GM12801 (cell line): Measurements from ENCODE around the gene OPHN1.

Experiments
- TF ChIP-seq, protein P1 (sequence below): IDR thresholded peaks from one replicate; pipeline ENCODE4 v1.5.1; 2011; ENCODE audit warnings: control low read depth; ENCODE audit not compliant: insufficient read length; ENCODE audit errors: extremely low read depth

OPHN1 gene

DNA sequence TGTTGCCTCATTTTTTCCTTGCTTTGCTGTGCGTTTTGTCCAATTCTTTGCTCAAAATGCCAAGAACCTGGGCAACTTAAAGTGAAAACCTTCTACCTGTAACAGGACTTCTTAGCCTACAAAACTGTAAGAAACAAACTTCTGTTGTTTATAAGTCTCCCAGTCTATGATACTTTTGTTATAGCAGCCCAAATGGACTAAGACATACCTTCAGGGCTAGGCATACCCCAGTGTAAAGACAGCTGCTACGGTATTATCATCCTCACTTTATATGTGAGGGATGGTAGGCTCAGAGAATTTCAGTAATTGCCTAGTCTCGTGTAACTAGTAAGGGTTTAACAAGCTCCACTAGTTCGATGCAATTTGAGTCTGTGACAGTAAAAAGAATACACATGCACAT lies 6.0 kb upstream of the OPHN1 start:
- TF ChIP-seq, protein P1, sequence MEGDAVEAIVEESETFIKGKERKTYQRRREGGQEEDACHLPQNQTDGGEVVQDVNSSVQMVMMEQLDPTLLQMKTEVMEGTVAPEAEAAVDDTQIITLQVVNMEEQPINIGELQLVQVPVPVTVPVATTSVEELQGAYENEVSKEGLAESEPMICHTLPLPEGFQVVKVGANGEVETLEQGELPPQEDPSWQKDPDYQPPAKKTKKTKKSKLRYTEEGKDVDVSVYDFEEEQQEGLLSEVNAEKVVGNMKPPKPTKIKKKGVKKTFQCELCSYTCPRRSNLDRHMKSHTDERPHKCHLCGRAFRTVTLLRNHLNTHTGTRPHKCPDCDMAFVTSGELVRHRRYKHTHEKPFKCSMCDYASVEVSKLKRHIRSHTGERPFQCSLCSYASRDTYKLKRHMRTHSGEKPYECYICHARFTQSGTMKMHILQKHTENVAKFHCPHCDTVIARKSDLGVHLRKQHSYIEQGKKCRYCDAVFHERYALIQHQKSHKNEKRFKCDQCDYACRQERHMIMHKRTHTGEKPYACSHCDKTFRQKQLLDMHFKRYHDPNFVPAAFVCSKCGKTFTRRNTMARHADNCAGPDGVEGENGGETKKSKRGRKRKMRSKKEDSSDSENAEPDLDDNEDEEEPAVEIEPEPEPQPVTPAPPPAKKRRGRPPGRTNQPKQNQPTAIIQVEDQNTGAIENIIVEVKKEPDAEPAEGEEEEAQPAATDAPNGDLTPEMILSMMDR: no peak

DNA sequence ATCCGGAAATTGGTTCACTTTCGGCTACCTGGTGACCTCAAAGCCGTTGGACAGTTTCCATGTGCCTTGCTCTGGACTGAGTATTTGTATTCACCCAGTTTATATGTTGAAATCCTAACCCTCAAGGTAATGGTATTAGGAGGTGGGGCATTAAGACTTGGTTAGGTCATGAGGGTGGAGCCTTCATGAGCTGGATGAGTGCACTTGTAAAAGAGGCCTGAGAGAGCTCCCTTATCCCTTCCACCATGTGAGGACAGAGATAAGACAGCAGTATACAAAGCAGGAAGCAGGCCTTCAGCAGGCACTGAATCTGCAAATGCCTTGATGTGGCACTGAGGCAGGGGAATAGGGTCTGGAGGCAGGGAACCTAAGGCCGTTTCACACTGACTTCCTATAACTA lies 5.3 kb upstream of the OPHN1 start:
- TF ChIP-seq, protein P1: no peak

DNA sequence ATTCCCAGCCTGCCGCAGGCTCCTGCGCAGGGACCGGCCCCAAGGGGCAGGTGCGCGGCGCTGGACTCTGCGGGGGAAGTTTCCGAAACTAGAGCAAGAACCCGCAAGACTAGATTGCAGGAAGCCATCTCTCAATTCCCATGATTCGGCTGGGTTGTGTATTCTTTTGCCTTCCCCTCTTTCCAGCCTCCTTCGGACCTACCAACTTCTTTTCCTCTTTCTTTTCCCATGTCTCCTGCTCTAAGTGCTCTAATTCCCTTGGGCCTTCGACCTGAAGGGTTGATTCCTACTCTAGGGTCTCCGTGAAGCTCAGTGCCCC lies 645 bp upstream of the OPHN1 start:
- TF ChIP-seq, protein P1: no peak

DNA sequence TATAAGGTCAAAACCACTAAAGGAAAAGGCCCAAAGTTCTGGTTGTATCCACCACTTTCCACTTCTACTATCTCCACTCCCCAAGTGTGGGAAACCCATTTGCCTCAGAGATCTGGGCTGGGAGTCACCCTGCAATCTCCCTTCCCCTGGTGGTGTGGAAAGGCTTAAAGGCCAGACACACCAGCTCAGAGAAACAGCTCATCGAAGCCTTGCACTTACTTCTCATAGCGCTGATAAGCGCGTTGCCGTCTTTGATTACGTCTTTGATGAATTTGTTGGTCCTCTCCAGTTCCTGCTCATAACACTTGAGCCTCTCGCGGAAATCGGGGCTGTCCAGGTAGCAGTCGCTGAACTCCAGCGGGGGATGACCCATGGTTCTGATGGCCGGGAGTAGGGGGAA lies 647 bp downstream of the OPHN1 start:
- TF ChIP-seq, protein P1: no peak

DNA sequence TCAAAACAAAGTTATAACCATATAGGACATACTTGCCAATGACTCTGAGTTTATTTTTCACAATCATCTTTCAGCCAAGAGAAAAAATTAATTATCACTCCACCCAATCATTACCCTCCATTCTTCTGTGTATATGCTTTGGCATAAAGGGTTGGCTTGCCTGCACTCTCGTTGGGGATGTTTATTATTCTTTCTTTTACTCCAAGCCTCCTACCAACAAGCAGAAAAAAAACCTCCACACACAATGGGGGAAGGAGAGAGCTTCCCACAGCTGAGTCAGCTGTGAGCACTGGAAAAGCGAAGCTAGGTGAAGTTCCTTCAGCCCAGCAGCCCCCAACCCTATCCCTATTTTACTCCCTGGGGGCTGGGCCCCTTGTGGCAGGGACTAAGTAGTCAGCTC lies 1.5 kb downstream of the OPHN1 start:
- TF ChIP-seq, protein P1: no peak

DNA sequence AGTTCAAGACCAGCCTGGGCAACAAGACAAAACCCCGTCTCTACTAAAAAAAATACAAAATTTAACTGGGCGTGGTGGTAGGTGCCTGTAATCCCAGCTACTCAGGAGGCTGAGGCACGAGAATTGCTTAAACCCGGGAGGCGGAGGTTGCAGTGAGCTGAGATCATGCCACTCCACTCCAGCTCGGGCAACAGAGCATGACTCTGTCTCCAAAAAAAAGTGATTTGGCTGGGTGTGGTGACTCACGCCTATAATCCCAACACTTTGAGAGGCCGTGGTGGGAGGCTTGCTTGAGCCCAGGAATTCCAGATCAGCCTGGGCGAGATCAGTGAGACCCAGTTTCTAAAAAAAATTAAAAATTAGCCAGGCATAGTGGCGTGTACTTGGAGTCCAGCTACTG lies 4.1 kb downstream of the OPHN1 start:
- TF ChIP-seq, protein P1: no peak

DNA sequence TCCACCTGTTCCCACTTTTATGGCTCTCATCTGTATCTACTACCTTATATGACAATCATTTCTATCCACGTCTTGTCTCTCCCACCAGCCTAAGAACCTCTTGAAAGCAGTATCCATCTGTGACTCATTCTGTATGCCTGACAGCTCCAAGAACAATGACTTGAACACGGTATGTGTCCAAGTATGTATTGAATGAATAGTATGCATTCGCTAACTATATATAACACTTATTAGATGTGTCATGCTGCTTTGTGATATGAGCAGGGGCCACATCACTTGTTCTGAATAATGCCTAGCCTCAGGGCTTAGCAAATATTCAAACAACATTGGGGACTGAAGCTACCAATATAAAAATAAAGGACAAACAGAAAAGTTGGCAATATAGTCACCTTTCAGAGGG lies 4.9 kb downstream of the OPHN1 start:
- TF ChIP-seq, protein P1: no peak

DNA sequence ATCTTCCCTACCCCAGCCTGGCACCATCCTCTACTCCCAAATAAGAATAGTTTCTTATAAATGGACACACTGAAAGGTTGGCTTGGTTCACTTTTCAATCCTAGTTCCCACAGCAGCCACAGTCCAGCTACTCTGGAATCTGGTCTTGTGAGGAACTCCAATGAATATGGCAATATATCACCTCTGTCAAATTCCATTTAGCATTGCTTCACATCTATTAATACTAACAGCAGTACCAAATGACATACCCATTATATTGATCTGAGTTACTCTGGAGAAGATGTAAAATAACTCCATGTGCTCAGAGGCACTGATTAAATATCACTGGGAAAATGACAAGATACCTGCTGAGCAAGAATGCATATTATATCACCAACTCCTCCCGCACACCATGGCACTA lies 8.6 kb downstream of the OPHN1 start:
- TF ChIP-seq, protein P1: no peak
